ENCODE data around the gene TMEM50B.

GRCh38 chr21:33522297-33522952, 42.7 kb upstream of the TMEM50B start:
- TF ChIP-seq CTCF (IDR thresholded peaks at IDR 0.05) (no peak), POLR2A (IDR thresholded peaks at IDR 0.05) (no peak)

All from uterus (tissue), 2 donors.